ENCODE measurements around the gene PKM. TPM values are rescaled to one million over a fixed set of nuclear protein-coding genes. Genes with fewer than 3 reads are reported as not detected.

PKM gene
- total and polyA plus RNA-seq, 12 donors, result 396 to 1,308 (median 1,056) TPM

- Histone ChIP-seq H3K9me3 (replicated peaks in 1 of 3) (no peaks in the 10 kb centered on the region), H3K36me3 (replicated peaks in 1 of 2) (no peaks in the 10 kb centered on the region), H3K27me3 (no peaks in the 10 kb centered on the region), H3K27ac (peak overlapping the region in 2 of 5 donors; percentile 24 to 47), H3K4me1 (replicated peaks in 1 of 2) (peaks cover 6 to 7% of the 10 kb centered on the region in 2 donors), H3K4me3 (peak overlapping the region in 2 of 4 donors; percentile 31 to 72)
- intact Hi-C loops (cut with DNase I), result loop anchor here in 1 of 2 donors (10.0 kb wide), 3 partner anchors 350 to 410 kb away; no protein-coding TSS in a partner anchor
- WGBS, 4 donors, result 18 to 37% (median 22%) methylated on average over 8 to 14 of the region's 14 CpGs
- no peak for TF ChIP-seq CTCF (IDR thresholded peaks at IDR 0.05)
- DNase-seq, result peak; percentile 40 to 86 (median 82)
Observed at GRCh38 chr15:72155003-72155621, 75.9 kb downstream of the PKM start.

GRCh38 chr15:72154316-72154715, 76.7 kb downstream of the PKM start:
- intact Hi-C loops (cut with DNase I), result loop anchor here in 1 of 2 donors (10.0 kb wide), 3 partner anchors 350 to 410 kb away; no protein-coding TSS in a partner anchor
- H3K9me3 ChIP-seq (replicated peaks in 1 of 3), result no peaks in the 10 kb centered on the region
- TF ChIP-seq CTCF (IDR thresholded peaks at IDR 0.05) (no peak), POLR2A (IDR thresholded peaks at IDR 0.05) (no peak)
- H3K27me3 ChIP-seq, result no peaks in the 10 kb centered on the region
- no peak overlapping the region for H3K4me3 ChIP-seq
- WGBS, 4 donors, result 95 to 96% (median 95%) methylated on average over 7 of the region's 7 CpGs
- no peak overlapping the region for H3K27ac ChIP-seq
- H3K36me3 ChIP-seq (replicated peaks in 1 of 2), result no peaks in the 10 kb centered on the region
- DNase-seq, result no peak
- H3K4me1 ChIP-seq (replicated peaks in 1 of 2), result peaks cover 6 to 7% of the 10 kb centered on the region in 2 donors

- no peaks in the 10 kb centered on the region for H3K27me3 ChIP-seq
- intact Hi-C loops (cut with DNase I), result loop anchor here in 1 of 2 donors (10.0 kb wide), 3 partner anchors 349 to 409 kb away; no protein-coding TSS in a partner anchor
- H3K4me1 ChIP-seq (replicated peaks in 1 of 2), result peaks cover 6 to 7% of the 10 kb centered on the region in 2 donors
- H3K36me3 ChIP-seq (replicated peaks in 1 of 2), result no peaks in the 10 kb centered on the region
- no peaks in the 10 kb centered on the region for H3K9me3 ChIP-seq (replicated peaks in 1 of 3)
- WGBS, 4 donors, result 86 to 93% (median 88%) methylated on average over 5 of the region's 5 CpGs
- TF ChIP-seq POLR2A (IDR thresholded peaks at IDR 0.05) (no peak), CTCF (IDR thresholded peaks at IDR 0.05) (no peak)
- no peak for DNase-seq
- no peak overlapping the region for H3K27ac ChIP-seq
- no peak overlapping the region for H3K4me3 ChIP-seq
Observed at GRCh38 chr15:72153269-72154000, 77.6 kb downstream of the PKM start.

Other genes with a start within 250 kb of the PKM start
- 10 to 100 TPM; 14.1 to 34.0 (median 24.8) TPM for gene MYO9A, start 113.0 kb downstream of the PKM start, total RNA-seq
- 1 to 10 TPM; 3.0 to 8.6 (median 3.2) TPM for gene MYO9A, start 113.0 kb downstream of the PKM start, polyA plus RNA-seq
- 1 to 10 TPM; 2.3 to 4.6 (median 3.6) TPM for gene SENP8, start 112.8 kb downstream of the PKM start, total RNA-seq
- 1 to 10 TPM in 2 of 3 donors, under 1 TPM in 1; 0.94 to 6.0 (median 1.1) TPM for gene SENP8, start 112.8 kb downstream of the PKM start, polyA plus RNA-seq
- under 1 TPM in 5 of 9 donors, not detected in 4; 0.25 to 0.57 (median 0.41) TPM for gene GRAMD2A, start 33.4 kb downstream of the PKM start, total RNA-seq
- gene GRAMD2A, start 33.4 kb downstream of the PKM start, polyA plus RNA-seq, result under 1 TPM; 0.07 to 0.64 (median 0.29) TPM
- gene PARP6, start 41.4 kb upstream of the PKM start, total RNA-seq, result 10 to 100 TPM; 37.4 to 86.6 (median 70.7) TPM
- 100 to 1,000 TPM in 2 of 3 donors, 10 to 100 TPM in 1; 68.4 to 464 (median 239) TPM for gene PARP6, start 41.4 kb upstream of the PKM start, polyA plus RNA-seq
- gene CELF6, start 89.0 kb upstream of the PKM start, total RNA-seq, result 1 to 10 TPM; 1.2 to 4.1 (median 2.1) TPM
- gene CELF6, start 89.0 kb upstream of the PKM start, polyA plus RNA-seq, result 10 to 100 TPM in 2 of 3 donors, 1 to 10 TPM in 1; 3.2 to 24.1 (median 12.1) TPM
- gene HEXA, start 144.8 kb upstream of the PKM start, total RNA-seq, result 100 to 1,000 TPM in 8 of 9 donors, 10 to 100 TPM in 1; 82.2 to 219 (median 150) TPM
- 100 to 1,000 TPM in 2 of 3 donors, 10 to 100 TPM in 1; 80.1 to 372 (median 289) TPM for gene HEXA, start 144.8 kb upstream of the PKM start, polyA plus RNA-seq
- not detected for gene TMEM202, start 167.1 kb upstream of the PKM start, total RNA-seq
- gene TMEM202, start 167.1 kb upstream of the PKM start, polyA plus RNA-seq, result not detected
- 100 to 1,000 TPM in 4 of 9 donors, 10 to 100 TPM in 5; 22.6 to 159 (median 60.3) TPM for gene ARIH1, start 243.1 kb upstream of the PKM start, total RNA-seq
- gene ARIH1, start 243.1 kb upstream of the PKM start, polyA plus RNA-seq, result 10 to 100 TPM; 18.3 to 68.3 (median 28.7) TPM

Measured in adrenal gland (tissue), 12 donors.